Fibroblast of the conjunctiva (primary cell): ENCODE results near the gene ENTHD1.

Source experiments
- DNase-seq: peaks from one replicate; pipeline ENCODE4 v3.0.0-alpha.2; 2010; ENCODE audit warnings: low read depth

Gene ENTHD1

DNA sequence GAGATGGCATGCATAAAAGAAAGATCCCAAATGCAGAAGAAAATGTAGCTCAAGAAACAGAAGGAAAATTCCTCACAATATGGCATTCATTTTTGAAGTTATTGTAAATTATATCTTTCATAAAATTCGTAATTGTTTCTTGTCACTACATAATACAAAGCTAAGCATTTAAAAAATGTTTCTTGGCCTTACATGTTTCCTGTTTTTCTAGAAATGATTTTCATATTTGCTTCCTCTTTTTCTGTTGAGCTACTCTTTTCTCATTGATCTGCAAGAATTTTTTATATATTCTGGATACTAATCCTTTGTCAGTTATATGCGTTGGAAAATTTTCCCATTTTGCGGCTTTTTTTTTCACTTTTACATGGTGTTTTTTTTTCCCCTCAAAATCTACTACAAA, 48.0 kb downstream of the ENTHD1 start:
- no peak for DNase-seq

- DNase-seq = no peak
Measured at GRCh38 chr22:39839917-39840510, 53.5 kb downstream of the ENTHD1 start.

DNA sequence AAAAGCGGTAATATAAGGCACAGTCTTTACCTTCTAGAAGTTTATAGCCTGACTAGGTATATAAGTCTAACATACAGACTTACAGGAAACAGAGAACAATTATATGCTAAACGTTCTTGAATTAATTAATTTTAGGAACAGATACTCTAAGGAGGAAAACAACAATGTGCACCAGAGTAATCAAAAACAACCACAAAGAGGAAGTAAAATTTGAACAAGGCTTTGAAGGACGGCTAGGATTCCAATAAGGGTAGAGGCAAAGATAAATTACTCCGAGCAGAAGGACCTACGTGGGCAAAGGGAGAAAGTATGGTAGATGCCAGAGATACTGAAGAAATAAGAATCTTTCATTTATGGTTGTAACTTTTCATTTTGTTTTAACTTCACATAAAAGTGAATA, 54.4 kb downstream of the ENTHD1 start:
- DNase-seq = no peak

DNA sequence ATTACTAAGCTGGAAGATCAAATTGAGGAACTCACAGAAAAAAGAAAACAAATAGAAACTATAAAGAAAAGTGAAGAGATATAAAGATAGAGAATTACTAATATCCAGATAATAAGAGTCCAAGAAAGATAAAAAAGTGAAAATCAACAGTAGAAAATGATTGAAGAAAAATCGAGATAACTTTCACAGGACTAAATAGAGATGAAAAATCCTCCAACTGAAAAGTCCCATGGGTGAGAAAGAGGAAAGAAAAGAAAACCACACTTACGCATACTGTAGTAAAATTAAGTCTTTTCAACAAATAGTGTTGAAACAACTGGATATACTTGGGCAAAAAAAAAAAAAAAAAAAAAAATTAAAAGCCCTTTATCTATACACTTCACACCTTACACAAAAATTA, 60.0 kb downstream of the ENTHD1 start:
- DNase-seq = no peak

GRCh38 chr22:39833093-39833492, 60.5 kb downstream of the ENTHD1 start:
- no peak for DNase-seq

DNA sequence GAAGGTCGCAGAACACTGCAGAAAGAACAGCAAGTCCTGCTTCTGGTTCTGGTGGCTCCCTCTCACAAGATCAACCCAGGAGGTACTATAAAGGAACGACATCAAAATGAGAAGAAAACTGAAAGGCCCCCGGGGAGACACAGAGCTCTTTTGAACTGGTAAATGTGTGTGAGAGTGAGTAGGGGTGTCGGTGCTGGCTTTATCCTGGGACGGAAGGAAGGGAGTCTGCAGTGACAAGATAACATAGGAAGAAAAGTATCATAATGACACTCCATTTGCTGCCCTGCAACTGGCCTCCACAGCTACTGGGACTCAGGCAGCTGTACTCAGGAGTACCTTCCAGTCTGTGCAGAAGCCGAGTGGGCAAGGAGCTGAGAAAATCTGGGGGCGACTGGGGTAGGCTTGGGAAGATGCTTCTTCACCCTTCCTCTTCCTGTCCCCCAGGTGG, 60.9 kb downstream of the ENTHD1 start:
- DNase-seq = no peak

DNA sequence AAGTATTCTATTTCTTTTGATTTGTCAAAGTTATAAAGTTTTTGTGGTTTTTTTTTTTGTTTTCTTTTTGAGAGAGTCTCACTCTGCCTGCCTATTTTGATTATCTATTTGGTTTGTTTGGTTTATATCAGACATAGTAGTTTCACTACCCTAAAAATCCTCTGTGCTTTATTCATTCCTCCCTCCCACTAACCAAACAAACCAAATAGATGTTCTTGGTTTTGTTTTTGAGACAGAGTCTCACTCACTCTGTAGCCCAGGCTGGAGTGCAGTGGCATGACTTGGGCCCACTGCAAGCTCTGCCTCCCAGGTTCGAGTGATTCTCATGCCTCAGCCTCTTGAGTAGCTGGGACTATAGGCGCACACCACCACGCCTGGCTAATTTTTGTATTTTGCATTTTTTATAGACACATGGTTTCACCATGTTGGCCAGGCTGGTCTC, 67.9 kb downstream of the ENTHD1 start:
- DNase-seq = no peak

DNA sequence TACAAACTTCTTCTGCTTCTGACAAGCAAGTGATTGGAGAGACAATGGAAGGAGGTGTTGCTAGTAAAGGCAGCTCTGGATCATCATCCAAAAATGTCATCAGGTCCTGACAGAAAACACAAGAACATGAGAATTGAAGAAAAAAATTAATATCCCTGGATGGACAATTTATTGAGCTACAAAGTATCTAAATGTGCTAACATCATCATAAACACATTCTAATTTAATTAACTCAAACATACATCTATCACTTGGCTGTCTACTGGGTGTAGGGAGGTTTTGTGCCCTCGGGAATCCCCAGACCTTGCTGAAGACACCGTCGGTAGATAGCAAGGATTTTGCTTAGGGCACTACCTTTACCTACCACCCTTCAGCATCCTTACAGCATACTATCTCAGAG, 72.6 kb downstream of the ENTHD1 start:
- no peak for DNase-seq

- DNase-seq = peak; percentile 13
Measured at GRCh38 chr22:39820256-39820655, 73.3 kb downstream of the ENTHD1 start.

GRCh38 chr22:39819429-39819828, 74.1 kb downstream of the ENTHD1 start:
- no peak for DNase-seq

DNA sequence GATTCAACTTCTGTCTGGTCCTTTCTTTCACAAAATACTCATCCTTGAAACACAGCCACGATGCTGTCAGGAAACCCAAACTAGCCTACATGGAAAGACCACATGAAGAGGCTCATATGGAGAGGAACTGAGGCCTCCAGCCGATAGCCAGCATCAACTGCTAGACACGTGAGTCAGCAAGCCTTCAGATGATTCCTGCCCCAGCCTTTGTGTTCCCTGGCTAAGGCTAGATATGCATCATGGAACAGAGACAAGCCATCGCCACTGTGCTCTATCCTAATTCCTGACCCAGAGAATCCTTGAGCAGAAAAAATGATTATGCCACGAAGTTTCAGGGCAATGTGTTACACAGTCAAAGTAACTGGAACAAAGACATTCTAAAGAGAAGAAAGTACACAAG, 75.5 kb downstream of the ENTHD1 start:
- DNase-seq = no peak

- DNase-seq = peak; percentile 40
Measured at GRCh38 chr22:39815932-39816331, 77.6 kb downstream of the ENTHD1 start.

DNA sequence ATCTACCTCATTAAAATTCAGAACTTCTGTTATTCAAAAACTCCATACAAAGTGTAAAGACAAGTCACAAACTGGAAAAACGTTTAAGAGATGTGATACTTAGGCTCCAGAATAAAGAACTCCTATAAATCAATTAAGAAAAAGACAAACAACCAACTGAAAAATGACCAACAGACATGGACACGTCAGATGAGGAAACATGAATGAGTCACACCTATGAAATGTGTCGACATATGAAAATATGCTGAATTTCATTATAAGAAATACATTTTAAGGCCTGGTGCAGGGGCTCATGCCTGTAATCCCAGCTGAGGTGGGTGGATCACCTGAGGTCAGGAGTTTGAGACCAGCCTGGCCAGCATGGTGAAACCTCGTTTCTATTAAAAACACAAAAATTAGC, 78.7 kb downstream of the ENTHD1 start:
- DNase-seq = no peak

- DNase-seq = no peak
Measured at GRCh38 chr22:39809772-39810557, 83.6 kb downstream of the ENTHD1 start.

DNA sequence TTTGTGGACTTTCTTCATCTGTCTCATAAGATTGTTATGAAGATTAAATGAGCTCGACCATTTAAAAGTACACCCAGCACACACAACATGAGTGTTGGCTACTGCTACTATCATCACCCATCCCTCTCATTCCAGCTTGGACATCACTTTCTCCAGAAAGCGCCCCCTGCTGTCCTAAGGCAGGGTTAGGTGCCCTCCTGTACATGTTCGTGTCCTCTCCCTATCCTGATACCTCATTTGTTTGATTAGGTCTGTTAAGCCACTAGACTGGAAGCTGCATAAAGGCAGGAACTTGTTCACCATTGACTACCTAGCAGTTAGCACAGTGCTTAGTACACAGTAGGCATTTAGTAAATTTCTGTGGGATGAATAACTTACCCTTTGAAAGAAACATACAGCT, 85.5 kb downstream of the ENTHD1 start:
- no peak for DNase-seq

DNA sequence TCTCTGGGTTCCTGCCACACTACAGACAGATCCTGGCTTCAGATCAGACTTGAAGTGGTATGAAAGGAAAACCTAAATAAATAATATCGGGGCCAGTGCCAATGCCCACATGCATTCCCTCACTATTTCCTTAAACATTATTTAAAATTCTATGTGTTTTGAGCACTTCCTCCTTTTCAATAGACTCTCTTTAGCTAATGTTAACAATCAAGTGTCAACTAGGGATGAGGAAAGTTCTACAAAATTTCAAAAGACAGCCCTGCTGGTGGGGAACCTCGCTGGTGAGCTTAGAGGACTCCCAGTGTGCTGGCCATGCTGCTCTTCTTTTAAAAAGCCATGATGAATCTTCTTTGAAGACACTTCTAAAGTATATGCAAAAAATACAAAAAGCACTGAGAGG, 87.5 kb downstream of the ENTHD1 start:
- DNase-seq = no peak

- DNase-seq = no peak
Measured at GRCh38 chr22:39805117-39805516, 88.4 kb downstream of the ENTHD1 start.

DNA sequence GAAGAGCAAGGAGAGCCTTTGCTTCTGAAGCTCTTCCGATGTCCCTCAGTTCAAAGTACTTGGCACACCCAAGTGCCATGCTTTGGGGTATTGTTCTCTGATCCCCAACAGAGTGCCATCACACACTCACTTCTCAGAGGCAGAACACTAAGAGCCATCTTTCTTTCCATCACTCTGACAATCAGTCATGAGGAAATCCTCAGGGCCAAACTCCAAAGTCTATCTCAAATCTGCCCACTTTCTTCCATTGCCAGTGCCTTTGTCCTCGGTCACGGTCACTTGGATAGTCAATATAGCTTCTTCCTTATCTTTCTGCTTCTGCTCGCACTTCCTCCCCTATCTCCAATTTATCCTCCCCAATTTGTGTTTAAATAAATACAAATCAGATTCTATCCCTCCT, 90.9 kb downstream of the ENTHD1 start:
- no peak for DNase-seq

DNA sequence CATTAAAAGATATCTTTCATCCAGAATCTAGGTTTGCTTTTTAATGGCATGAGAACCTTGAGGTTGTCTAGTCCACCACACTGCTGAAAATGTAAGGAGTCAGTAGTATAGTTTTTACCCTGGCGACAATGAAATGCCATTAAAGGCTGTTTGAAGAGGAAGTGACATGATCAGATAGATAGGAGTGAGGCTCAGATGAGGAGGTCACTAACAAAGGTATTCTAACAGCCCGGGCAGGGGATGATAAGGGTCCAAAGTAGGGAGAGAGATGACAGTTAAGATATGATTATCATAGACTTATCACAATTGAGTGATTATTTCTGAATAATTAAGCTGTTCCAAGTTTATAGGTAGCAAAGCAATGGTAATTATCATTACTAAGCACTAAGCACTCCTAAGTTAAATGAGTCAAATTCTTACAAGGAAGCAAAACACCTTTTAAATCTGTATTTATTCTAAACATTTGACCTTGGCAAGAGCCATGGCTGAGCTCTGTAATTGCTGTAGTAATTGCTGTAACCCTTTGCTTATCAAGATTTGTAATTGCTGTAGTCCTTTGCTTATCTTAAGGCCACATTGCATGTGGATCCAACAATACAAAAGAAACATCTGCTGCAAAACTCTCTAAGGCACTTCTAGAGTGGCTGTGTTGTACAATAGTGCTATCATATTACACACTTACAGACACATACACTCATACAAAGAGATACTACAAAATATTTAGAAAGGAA, 92.6 kb downstream of the ENTHD1 start:
- no peak for DNase-seq

GRCh38 chr22:39797528-39798147, 95.9 kb downstream of the ENTHD1 start:
- no peak for DNase-seq

DNA sequence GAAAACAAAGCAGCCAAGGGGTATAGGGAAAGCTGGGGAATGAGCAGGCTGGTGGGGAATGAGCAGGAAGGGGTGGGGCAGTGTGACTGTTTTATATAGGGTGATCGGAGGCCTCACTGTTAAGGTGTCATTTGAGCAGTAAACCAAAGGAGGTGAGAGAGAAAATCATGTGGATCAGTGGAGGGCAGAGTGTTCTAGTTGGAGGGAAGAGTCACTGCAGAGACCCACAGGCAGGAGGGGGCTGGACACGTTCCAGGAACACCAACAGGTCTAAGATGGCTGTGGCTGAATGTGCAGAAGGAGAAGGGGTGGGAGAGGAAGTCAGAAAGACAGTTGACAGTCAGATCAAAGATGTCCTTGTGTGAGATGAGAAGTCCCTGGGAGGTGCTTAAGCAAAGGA, 103.8 kb downstream of the ENTHD1 start:
- DNase-seq = no peak

- DNase-seq = no peak
Measured at GRCh38 chr22:39785232-39785631, 108.3 kb downstream of the ENTHD1 start.
